ENCODE measurements around the gene ABHD14A.
A peak's percentile ranks its signal among the peaks of the same experiment; 100 is the strongest.

Gene ABHD14A

GRCh38 chr3:51942603-51943450 lies 32.0 kb upstream of the ABHD14A start:
- TF ChIP-seq, protein P1, sequence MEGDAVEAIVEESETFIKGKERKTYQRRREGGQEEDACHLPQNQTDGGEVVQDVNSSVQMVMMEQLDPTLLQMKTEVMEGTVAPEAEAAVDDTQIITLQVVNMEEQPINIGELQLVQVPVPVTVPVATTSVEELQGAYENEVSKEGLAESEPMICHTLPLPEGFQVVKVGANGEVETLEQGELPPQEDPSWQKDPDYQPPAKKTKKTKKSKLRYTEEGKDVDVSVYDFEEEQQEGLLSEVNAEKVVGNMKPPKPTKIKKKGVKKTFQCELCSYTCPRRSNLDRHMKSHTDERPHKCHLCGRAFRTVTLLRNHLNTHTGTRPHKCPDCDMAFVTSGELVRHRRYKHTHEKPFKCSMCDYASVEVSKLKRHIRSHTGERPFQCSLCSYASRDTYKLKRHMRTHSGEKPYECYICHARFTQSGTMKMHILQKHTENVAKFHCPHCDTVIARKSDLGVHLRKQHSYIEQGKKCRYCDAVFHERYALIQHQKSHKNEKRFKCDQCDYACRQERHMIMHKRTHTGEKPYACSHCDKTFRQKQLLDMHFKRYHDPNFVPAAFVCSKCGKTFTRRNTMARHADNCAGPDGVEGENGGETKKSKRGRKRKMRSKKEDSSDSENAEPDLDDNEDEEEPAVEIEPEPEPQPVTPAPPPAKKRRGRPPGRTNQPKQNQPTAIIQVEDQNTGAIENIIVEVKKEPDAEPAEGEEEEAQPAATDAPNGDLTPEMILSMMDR (IDR thresholded peaks at IDR 0.05), result no peak
- Histone ChIP-seq H3K27ac (peak overlapping the region; percentile 67), H3K36me3 (no peaks in the 10 kb centered on the region), H3K4me3 (ENCODE audit: low read depth in 1 of 2, low read length in 1 of 2) (peak overlapping the region; percentile 59 to 92), H3K9me3 (no peaks in the 10 kb centered on the region), H3K4me1 (ENCODE audit: control insufficient read depth in 1 of 2, insufficient read depth in 1 of 2, low read depth in 1 of 2, low read length in 1 of 2) (peaks cover 16 to 21% of the 10 kb centered on the region in 2 experiments), H3K27me3 (no peaks in the 10 kb centered on the region)

DNA sequence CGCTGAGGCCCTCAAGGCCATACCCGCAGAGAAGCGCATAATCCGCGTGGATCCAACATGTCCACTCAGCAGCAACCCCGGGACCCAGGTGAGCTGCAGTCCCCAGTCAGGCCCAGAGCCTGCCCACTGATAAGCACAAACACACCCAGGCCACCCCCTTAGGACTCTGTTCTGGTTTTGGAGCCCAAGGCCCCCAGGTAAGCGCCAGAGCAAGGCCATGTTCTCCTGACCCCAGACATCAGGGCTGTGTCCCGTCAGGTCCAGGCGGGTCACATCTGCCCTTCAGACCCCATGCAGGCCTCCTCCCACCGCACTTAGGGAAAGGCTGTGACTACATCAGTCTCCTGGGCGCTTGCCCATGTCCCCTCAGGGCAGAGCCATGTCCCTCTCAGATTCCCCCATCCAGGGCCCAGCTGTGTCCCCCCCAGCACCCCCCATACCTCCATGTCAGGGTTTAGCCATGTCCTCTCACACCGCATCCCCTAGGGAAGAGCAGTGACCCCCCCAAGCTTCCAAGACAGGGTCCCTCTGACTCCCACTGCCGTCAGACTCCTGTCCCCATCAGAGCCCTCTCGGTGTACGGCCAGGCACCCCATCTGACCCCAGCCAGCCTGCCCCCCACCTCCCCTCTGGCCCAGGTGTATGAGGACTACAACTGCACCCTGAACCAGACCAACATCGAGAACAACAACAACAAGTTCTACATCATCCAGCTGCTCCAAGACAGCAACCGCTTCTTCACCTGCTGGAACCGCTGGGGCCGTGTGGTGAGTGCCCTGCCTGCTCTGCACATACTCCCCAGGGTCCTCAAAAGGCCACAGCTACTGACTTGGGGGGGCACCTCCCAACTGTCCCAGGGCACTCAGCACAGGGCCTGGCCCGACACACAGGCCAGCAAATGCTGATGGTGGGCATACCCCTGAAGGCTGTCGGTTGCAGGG lies 31.1 kb upstream of the ABHD14A start:
- no peak overlapping the region for H3K4me3 ChIP-seq (ENCODE audit: low read depth in 1 of 2, low read length in 1 of 2)
- peaks cover 16 to 21% of the 10 kb centered on the region in 2 experiments for H3K4me1 ChIP-seq (ENCODE audit: control insufficient read depth in 1 of 2, insufficient read depth in 1 of 2, low read depth in 1 of 2, low read length in 1 of 2)
- H3K36me3 ChIP-seq, result no peaks in the 10 kb centered on the region
- no peaks in the 10 kb centered on the region for H3K27me3 ChIP-seq
- H3K9me3 ChIP-seq, result no peaks in the 10 kb centered on the region
- TF ChIP-seq, protein P1 (IDR thresholded peaks at IDR 0.05), result no peak
- no peak overlapping the region for H3K27ac ChIP-seq

- no peaks in the 10 kb centered on the region for H3K27me3 ChIP-seq
Observed at GRCh38 chr3:51944451-51945021, 30.3 kb upstream of the ABHD14A start.

DNA sequence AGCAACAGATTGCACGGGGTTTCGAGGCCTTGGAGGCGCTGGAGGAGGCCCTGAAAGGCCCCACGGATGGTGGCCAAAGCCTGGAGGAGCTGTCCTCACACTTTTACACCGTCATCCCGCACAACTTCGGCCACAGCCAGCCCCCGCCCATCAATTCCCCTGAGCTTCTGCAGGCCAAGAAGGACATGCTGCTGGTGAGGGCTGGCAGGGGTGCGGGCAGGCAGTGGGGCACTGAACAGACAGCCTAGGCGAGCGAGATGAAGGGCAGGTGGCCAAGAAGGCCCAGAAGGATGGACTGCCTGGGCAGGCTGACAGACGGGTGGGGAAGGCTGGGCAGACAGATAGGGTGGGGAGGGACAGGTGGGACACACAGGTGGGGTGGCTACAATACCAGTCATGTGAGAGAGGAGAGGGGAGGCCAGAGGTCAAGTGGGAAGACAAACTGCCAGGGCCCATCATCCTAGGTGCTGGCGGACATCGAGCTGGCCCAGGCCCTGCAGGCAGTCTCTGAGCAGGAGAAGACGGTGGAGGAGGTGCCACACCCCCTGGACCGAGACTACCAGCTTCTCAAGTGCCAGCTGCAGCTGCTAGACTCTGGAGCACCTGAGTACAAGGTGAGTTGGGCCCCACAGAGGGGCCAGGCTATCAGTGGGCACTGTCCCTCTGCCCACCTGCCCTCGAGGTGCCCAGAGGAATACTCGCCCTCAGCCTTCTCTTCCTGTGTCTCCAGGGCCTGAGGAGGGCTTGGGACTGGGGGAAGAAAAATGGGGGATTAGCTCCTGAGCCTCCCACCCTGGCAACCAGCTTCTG lies 29.6 kb upstream of the ABHD14A start:
- H3K4me3 ChIP-seq (ENCODE audit: low read depth in 1 of 2, low read length in 1 of 2), result no peak overlapping the region
- no peak overlapping the region for H3K27ac ChIP-seq
- H3K9me3 ChIP-seq, result no peaks in the 10 kb centered on the region
- H3K27me3 ChIP-seq, result no peaks in the 10 kb centered on the region
- no peaks in the 10 kb centered on the region for H3K36me3 ChIP-seq
- H3K4me1 ChIP-seq (ENCODE audit: control insufficient read depth in 1 of 2, insufficient read depth in 1 of 2, low read depth in 1 of 2, low read length in 1 of 2), result peaks cover 16 to 21% of the 10 kb centered on the region in 2 experiments
- TF ChIP-seq, protein P1 (IDR thresholded peaks at IDR 0.05), result no peak

More at GRCh38 chr3:51944451-51945021, 30.3 kb upstream of the ABHD14A start:
- Histone ChIP-seq H3K36me3 (no peaks in the 10 kb centered on the region), H3K4me1 (ENCODE audit: control insufficient read depth in 1 of 2, insufficient read depth in 1 of 2, low read depth in 1 of 2, low read length in 1 of 2) (peaks cover 16 to 21% of the 10 kb centered on the region in 2 experiments), H3K27ac (no peak overlapping the region), H3K9me3 (no peaks in the 10 kb centered on the region), H3K4me3 (ENCODE audit: low read depth in 1 of 2, low read length in 1 of 2) (no peak overlapping the region)
- TF ChIP-seq, protein P1 (IDR thresholded peaks at IDR 0.05), result no peak
